Bronchial epithelial cell (primary cell): Measurements from ENCODE around the gene DCPS. TPM values are rescaled to one million over a fixed set of nuclear protein-coding genes. Genes with fewer than 3 reads are reported as not detected.

Experiments
- DNase-seq: peaks from one replicate; pipeline ENCODE4 v3.0.0-alpha.2; 2010; ENCODE audit warnings: low read depth
- FAIRE-seq: peaks from 2 replicates; lab custom pipeline; 2011; peaks lifted over from hg19 to GRCh38; lab: Jason Lieb, UNC
- H3K27me3 ChIP-seq: 2 replicates; pipeline ENCODE4 v1.5.1; 2011; ENCODE audit warnings: low read length; ENCODE audit not compliant: control insufficient read depth, insufficient read depth
- H3K36me3 ChIP-seq: 2 replicates; pipeline ENCODE4 v1.5.1; 2011; ENCODE audit warnings: low read length; ENCODE audit not compliant: control insufficient read depth, insufficient read depth
- H3K4me3 ChIP-seq: 2 replicates; pipeline ENCODE4 v1.5.1; 2011; ENCODE audit warnings: mild to moderate bottlenecking, low read depth, low read length, control low read depth
- total RNA-seq: library from RNA; depleted of rRNA; stranded (reverse); fragments of >200 nt; gene quantifications from 2 replicates; pipeline ENCODE4 v1.2.1, GENCODE V29; 2014
- TF ChIP-seq, protein P1 (sequence below): IDR thresholded peaks from 2 replicates; pipeline ENCODE4 v1.5.1; 2011; ENCODE audit warnings: mild to moderate bottlenecking, moderate library complexity, low read length, control low read depth, inconsistent platforms; ENCODE audit not compliant: insufficient read depth, severe bottlenecking

The DCPS gene
- total RNA-seq, 1 donor from 2014 or later = 11.6 TPM

DNA sequence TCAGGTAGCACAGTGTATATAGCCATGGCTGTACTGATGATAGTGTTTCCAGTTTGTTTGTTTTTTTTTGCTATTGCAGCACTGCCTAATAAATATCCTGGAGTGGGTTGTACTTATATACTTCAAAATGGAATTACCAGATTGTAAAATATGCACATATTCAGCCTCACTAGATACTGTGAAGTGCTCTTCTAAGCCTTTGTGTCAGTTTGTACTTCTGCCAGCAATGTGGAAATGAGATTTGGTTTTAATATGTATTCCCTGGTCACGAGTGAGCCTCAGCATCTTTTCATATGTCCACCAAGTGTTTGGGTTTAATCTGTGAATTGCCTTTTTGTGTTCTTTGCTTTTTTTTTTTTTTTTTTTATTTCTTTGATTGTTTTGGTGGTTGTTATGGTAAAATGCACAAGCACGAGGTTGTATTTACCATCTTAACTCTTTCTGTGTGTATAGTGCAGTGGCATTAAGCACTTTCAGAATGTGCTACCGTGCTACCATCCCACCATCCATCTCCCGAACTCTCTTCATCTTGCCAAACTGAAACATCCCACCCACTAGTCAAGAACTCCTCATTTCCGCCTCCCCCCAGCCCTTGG, 86.5 kb downstream of the DCPS start:
- H3K4me3 ChIP-seq = no peak overlapping the region
- TF ChIP-seq, protein P1, sequence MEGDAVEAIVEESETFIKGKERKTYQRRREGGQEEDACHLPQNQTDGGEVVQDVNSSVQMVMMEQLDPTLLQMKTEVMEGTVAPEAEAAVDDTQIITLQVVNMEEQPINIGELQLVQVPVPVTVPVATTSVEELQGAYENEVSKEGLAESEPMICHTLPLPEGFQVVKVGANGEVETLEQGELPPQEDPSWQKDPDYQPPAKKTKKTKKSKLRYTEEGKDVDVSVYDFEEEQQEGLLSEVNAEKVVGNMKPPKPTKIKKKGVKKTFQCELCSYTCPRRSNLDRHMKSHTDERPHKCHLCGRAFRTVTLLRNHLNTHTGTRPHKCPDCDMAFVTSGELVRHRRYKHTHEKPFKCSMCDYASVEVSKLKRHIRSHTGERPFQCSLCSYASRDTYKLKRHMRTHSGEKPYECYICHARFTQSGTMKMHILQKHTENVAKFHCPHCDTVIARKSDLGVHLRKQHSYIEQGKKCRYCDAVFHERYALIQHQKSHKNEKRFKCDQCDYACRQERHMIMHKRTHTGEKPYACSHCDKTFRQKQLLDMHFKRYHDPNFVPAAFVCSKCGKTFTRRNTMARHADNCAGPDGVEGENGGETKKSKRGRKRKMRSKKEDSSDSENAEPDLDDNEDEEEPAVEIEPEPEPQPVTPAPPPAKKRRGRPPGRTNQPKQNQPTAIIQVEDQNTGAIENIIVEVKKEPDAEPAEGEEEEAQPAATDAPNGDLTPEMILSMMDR = no peak
- FAIRE-seq (no peak), DNase-seq (no peak)
- no peaks in the 10 kb centered on the region for H3K36me3 ChIP-seq
- H3K27me3 ChIP-seq = no peaks in the 10 kb centered on the region

DNA sequence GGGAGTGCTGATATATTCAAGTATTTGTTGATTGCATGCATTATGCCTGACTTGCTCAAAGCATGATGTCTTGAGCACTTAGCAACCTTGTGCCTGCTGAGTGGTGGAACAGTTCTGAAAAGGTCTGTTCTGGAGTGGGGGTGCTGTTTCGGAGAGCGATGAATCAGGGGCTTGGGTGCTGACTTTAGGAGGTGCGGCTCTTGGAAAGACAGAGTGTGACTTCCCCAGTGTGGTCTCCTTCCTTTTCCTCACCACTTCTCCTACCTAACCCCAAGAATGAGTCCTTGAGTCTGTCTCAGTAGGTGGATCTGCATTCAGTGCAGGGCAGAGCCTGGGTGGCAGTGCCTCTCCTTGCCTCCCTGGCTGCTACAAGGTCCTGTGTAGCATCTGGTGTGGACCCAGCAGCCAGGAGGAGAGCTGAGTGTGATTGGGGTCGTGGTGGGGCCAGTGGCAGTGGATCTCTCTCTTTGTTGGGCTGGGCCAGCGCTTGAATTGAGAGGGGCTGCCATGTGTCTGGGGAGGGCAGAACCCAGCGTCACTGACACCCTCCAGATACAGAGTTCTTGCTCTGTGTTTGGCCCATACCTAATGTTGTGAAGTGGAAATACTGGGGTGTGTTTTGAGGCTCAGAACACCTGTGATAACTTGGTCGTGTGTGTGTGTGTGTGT, 87.6 kb downstream of the DCPS start:
- no peak overlapping the region for H3K4me3 ChIP-seq
- no peaks in the 10 kb centered on the region for H3K27me3 ChIP-seq
- no peak for DNase-seq
- FAIRE-seq = no peak
- H3K36me3 ChIP-seq = no peaks in the 10 kb centered on the region
- TF ChIP-seq, protein P1 = no peak

DNA sequence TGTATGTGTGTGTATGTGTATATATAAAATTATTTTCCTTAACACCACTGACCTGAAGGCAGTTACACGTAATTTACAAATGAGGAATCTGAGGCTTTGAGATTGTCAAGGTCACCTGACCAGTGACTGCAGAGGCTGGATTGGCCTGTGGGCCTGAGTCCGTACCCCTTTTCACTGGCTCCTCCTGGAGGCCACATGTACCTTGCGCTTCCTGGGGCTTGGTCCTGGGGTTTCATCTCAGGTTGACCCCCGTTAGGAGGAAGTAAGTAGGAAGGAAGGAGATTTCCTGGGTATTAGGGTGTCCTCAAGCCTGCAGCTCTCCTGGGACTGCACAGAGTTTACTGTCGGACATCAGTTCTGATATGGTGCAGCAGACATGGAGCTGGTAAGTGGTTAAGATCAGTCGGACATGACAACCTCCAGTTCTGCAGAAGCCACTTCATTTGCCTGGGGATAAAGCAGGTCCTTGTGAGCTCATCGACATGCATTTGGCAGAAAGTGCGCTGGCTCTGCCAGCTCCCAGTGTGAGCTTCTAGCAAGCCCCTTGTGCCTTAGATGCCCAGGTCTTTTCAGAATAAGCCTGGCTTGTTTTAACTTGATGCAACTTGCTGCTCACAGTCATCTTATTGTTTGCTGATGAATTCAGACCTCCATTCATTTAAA, 88.2 kb downstream of the DCPS start:
- DNase-seq = peak; percentile 91
- Histone ChIP-seq H3K4me3 (no peak overlapping the region), H3K36me3 (no peaks in the 10 kb centered on the region), H3K27me3 (no peaks in the 10 kb centered on the region)
- FAIRE-seq = no peak
- TF ChIP-seq, protein P1 = no peak

DNA sequence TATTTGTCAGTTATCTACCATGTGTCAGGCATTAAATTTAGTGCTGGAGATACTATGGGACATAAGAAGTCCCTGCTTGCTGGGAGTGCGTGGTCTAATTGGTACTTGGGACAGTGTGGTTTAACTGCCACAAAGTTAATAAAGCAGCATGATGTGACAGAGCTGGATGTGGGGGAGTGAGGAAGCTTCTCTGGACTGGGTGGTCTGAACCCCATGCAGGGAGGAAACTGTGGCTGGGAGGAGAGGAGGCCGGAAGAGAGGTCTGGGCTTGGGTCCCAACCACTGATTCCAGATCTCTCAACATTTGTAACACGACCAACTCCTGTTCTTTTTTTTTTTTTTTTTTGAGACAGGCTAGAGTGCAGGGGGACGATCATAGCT, 88.8 kb downstream of the DCPS start:
- DNase-seq (no peak), FAIRE-seq (no peak)
- no peaks in the 10 kb centered on the region for H3K36me3 ChIP-seq
- TF ChIP-seq, protein P1 = no peak
- no peaks in the 10 kb centered on the region for H3K27me3 ChIP-seq
- H3K4me3 ChIP-seq = no peak overlapping the region

DNA sequence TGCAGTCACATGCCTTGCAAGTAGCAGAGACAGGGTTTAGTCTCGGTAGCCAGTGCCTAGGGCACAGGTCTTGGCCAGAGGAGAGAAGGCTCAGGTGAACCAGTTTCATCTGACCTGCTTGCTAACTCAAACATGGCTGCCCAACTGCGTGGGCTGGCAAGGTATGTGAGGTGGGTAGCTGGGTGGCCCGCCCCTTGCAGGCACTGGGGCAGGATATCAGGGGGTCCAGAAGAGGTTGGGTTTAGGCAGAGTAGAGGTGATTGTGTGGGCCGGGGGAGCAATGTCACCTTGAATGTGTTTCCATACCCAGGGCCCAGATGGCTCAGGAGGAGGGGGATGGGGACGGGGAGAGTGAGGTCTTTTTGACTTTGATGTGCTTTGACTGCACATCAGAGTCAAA, 89.3 kb downstream of the DCPS start:
- FAIRE-seq (no peak), DNase-seq (no peak)
- TF ChIP-seq, protein P1 = no peak

More for the DNA sequence above, 89.3 kb downstream of the DCPS start:
- no peaks in the 10 kb centered on the region for H3K36me3 ChIP-seq
- no peak overlapping the region for H3K4me3 ChIP-seq
- no peaks in the 10 kb centered on the region for H3K27me3 ChIP-seq
